Left ventricle myocardium inferior (tissue), 1 donor: Measurements from ENCODE around the gene SOBP. TPM values are rescaled to one million over a fixed set of nuclear protein-coding genes. Genes with fewer than 3 reads are reported as not detected.

ENCODE experiments used
- DNase-seq: peaks from one replicate; pipeline ENCODE4 v3.0.0-alpha.2; 2020
- H3K27ac ChIP-seq: fragments of 200-600 bp; replicated peaks from 2 replicates; pipeline ENCODE4 v1.8.0; 2021
- H3K27me3 ChIP-seq: fragments of 200-600 bp; 2 replicates; pipeline ENCODE4 v1.8.0; 2021; ENCODE audit warnings: low read depth
- H3K36me3 ChIP-seq: fragments of 200-600 bp; 2 replicates; pipeline ENCODE4 v1.8.0; 2021
- H3K4me1 ChIP-seq: fragments of 200-600 bp; 2 replicates; pipeline ENCODE4 v1.8.0; 2021
- H3K4me3 ChIP-seq: fragments of 200-600 bp; 2 replicates; pipeline ENCODE4 v1.8.0; 2021; ENCODE audit warnings: mild to moderate bottlenecking, moderate library complexity
- H3K9me3 ChIP-seq: fragments of 200-600 bp; replicated peaks from 2 replicates; pipeline ENCODE4 v1.8.0; 2021
- CTCF ChIP-seq: fragments of 200-600 bp; IDR thresholded peaks from 2 replicates; pipeline ENCODE4 v1.8.0; 2021; ENCODE audit warnings: antibody characterized with exemption, mild to moderate bottlenecking, borderline replicate concordance
- intact Hi-C: fragments of 100-400 bp; cut with micrococcal nuclease; formaldehyde crosslinking; loops from one replicate; pipeline ENCODE4 v1.11.0; 2022
- total RNA-seq: library from RNA; stranded (reverse); fragmentation: NEBNext Ultra II Directional; extraction: Animal tissue kit (Norgen Biotek cat#: 25700); gene quantifications from one replicate; pipeline ENCODE4 v1.2.1, GENCODE V29; 2021
- donor health status: DM: no; HTN: yes; CAD: no; lungs with severe emphysema.

Gene SOBP
- total RNA-seq, 1 donor from 2014 or later, result 22.9 TPM

GRCh38 chr6:107533415-107534059 is 43.6 kb downstream of the SOBP start:
- Histone ChIP-seq H3K4me1 (peaks cover 49% of the 10 kb centered on the region), H3K4me3 (no peak overlapping the region), H3K36me3 (peaks cover 6% of the 10 kb centered on the region), H3K27ac (peak overlapping the region; percentile 49), H3K9me3 (no peaks in the 10 kb centered on the region), H3K27me3 (no peaks in the 10 kb centered on the region)
- intact Hi-C loops, result no loop called here
- no peak for DNase-seq
- no peak for TF ChIP-seq CTCF

DNA sequence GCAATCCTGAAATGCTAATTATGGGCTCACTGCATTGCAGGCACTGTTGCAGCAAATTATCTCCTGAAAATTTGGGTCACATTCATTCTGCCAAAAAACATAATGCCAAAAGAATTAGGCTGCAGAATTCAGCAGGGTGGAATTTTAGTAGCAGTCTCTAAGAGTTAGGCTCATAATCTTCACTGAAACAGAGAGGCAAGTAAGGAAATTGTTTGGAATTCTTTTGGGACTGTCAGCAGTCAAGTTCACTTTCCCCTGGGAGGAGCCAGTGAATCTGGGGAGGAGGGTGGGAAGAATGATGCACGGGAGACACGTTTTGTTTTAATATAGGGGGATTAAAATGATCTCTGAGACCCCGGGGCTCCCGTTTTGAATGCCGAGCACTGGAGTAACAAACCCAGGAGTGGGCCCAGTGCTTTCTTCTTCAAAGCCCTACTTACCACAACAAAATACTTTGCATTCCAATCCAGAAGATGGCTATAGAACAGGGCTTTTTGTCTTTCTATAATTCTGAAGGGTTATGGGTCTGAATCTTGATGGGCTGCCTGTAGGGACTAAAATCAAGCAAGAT is 44.7 kb downstream of the SOBP start:
- Histone ChIP-seq H3K9me3 (no peaks in the 10 kb centered on the region), H3K4me1 (peaks cover 50% of the 10 kb centered on the region), H3K27ac (peak overlapping the region; percentile 49), H3K4me3 (no peak overlapping the region), H3K27me3 (no peaks in the 10 kb centered on the region), H3K36me3 (peaks cover 6% of the 10 kb centered on the region)
- no peak for TF ChIP-seq CTCF
- intact Hi-C loops, result no loop called here
- no peak for DNase-seq

DNA sequence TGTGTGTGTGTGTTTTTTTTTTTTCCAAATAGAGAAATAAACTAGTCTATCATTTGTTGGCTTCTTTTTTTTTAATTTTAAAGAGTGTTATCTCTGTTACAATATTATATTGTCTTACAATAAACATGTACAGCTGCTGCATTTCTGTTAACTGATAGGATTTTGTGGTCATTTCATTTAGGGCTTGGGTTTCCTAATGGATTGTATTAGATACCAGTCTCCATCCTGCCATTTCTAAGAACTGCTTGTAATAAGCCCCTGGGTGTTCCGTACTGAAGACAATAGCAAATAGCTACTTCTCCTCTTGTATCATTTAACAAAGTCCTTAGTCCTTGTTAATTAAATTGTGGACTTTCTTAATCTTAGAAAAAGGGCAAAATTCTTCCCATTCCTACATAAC is 45.7 kb downstream of the SOBP start:
- no peak for TF ChIP-seq CTCF
- Histone ChIP-seq H3K4me3 (no peak overlapping the region), H3K9me3 (no peaks in the 10 kb centered on the region), H3K4me1 (peaks cover 59% of the 10 kb centered on the region), H3K27ac (no peak overlapping the region), H3K36me3 (peaks cover 6% of the 10 kb centered on the region), H3K27me3 (no peaks in the 10 kb centered on the region)
- intact Hi-C loops, result no loop called here
- DNase-seq, result no peak

DNA sequence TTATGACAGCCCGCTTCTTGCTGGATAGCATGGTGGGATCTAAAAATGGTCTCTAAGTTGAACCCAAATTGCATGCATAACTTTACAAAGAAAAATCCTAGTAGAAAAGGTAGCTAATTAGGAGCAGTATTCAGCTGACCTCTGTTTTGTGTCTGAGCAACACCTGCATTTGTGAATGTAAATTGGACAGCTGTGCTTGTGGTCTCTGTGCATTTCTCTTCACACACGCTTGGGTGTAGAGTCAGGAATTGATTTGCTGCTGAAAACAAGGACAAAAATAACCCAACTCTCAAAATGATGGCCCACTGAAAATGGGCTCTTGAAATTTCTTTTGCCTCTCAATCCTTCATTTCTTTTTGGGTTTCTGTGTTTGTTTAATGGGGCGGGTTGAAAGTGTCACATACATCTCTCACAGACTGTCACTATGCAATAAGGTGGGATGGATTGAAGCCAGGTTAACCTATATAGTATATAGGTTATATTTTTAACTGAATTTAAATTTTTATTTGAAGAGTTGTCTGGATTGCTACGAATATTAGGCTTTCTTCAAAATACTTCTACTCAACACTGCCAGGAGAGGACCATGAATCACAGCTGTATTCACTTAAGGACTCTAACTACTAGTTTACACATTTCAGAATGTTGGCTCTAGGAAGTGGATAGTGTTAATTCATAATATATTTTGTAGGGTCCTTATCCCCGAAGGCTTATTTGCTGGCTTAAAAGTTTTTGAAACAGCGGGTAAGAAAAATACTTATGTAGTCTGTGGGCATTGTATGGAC is 46.5 kb downstream of the SOBP start:
- Histone ChIP-seq H3K9me3 (no peaks in the 10 kb centered on the region), H3K27me3 (no peaks in the 10 kb centered on the region), H3K4me1 (peaks cover 65% of the 10 kb centered on the region), H3K36me3 (peaks cover 6% of the 10 kb centered on the region), H3K27ac (no peak overlapping the region), H3K4me3 (no peak overlapping the region)
- DNase-seq, result no peak
- intact Hi-C loops, result no loop called here
- no peak for TF ChIP-seq CTCF

GRCh38 chr6:107537559-107537958 is 47.6 kb downstream of the SOBP start:
- Histone ChIP-seq H3K9me3 (no peaks in the 10 kb centered on the region), H3K4me1 (peaks cover 74% of the 10 kb centered on the region), H3K36me3 (peaks cover 6% of the 10 kb centered on the region), H3K4me3 (no peak overlapping the region), H3K27me3 (no peaks in the 10 kb centered on the region), H3K27ac (no peak overlapping the region)
- no peak for TF ChIP-seq CTCF
- no peak for DNase-seq
- intact Hi-C loops, result no loop called here
